SKM-1 treated with dmso at 0.1 percent for 144 hours (cell line): Measurements from ENCODE around the gene PAK1.
"Not testable (repeated sequence)": the region's sequence is repeated elsewhere in the genome, so short reads cannot be mapped to it uniquely, and the experiment has no call there.

Experiments used
- DNase-seq: peaks from one replicate; lab custom pipeline; 2025; ENCODE audit not compliant: unreplicated experiment; lab: John Stamatoyannopoulos, UW

Gene PAK1

DNA sequence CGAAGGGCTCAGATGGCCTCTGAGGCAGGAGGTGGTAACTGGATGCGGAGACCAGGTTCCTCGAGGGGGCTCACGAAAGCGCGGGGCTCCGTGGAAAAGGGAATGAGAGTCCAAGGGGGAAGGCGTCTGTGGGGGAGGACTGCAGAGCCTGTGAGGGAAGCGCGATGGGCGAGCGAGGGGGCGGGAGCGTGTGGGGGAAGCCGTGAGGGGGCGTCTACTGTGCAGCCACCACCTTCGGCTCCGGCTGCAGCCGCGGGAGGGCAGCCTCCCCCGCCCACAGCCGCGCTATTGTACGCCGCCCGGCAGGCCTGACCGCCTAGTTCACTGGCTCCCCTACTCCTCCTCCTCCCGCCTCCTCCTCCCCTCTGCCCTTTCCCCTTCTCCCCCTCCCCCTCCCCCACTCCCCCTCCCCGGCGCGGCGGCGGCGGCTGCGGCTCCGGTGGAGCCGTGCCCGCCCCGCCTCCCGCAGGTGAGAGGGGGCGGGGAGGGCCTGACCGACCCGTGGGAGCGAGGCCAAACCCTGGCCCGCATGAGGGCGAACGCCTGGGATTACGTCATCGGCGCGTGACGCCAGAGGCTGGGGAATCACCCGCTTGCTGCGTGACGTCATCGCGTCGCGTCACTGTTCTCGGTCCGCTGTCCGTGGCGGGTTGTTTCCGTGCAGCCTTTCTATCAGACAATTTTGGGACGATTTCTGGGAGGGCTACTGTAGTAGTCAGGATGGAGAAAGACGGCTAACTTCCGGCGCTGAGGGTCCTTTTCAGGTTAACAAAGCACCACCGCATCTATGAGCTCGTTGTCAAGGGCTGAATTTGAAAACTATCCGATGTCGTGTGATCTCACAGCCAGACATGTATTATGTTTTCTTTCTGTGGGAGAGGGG lies at the start of gene PAK1:
Gene PAK1 (minus strand): TSS at position 294 of the 883 bp plus-strand sequence. CDS start 81,574 bp downstream, outside the sequence.
- DNase-seq: peak; percentile 82

DNA sequence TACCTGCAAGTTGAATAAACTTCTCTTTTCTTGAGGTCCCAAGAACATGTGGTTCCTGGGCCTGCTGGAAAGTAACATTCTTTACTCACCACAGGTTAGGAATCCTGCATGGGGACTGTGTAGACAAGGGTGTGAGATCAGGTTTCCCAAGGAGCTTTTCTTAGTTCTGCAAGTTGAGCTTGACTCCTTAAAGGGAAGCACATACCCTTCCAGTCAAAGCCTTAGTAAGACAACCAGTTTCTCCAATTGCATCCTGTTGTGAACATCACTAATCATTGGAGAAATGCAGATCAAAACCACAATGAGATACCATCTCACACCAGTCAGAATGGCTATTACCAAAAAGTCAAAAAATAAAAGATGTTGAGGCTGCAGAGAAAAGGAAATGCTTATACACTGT lies 48.3 kb upstream of the PAK1 start:
- no peak for DNase-seq

DNA sequence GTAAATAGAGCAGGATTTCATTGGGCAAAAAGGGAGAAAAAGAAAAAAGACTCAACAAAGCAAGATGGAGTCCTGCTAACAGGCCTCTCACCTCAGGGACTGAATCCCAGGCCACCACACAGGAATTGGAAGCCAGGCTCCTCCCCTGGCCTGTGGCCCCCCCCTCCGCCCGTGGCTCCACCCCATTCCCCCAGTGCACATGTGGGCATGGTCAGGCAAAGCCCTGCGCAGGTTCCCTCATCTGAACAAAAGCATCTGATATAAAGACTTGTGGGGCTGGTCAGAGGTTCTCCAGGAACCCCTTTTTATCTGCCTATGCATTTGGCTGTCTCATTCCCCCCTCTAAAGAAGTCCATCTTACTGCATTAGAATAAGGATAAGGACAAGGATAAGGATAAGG lies 46.0 kb upstream of the PAK1 start:
- DNase-seq: no peak

DNA sequence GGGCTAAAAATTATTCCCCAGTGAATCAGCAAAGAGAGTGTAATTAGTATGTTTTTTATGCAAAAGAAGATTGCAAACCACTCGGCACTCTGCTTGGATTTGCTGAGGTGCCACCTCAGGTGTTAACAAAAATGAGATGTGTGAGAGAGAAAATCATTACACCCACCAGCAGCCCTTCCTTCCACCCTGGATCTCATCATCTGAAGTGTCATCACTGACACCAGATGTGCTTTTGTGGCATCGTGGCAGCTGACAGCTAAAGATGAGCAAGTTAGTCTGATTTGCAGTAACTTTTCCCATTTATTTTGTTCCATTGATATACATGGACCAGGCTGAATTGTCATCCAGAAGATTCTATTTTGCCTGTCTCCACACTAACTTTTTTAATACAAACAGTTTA lies 44.6 kb upstream of the PAK1 start:
- DNase-seq: no peak

DNA sequence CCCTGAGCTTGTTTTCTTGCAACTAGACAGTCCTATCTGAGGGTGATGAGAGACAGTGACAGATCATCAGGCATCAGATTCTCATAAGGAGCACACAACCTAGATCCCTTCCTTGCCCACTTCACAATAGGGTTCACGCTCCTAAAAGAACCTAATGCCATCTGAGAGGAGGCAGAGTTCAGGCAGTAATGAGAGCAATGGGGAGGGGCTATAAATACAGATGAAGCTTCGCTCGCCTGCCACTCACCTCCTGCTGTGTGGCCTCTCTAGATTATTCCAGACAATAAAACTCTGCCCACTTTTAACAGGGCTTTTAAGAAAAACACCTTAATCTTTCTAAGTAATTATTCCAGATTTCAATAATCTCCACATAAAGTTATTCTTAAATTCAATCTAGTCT lies 43.9 kb upstream of the PAK1 start:
- no peak for DNase-seq

DNA sequence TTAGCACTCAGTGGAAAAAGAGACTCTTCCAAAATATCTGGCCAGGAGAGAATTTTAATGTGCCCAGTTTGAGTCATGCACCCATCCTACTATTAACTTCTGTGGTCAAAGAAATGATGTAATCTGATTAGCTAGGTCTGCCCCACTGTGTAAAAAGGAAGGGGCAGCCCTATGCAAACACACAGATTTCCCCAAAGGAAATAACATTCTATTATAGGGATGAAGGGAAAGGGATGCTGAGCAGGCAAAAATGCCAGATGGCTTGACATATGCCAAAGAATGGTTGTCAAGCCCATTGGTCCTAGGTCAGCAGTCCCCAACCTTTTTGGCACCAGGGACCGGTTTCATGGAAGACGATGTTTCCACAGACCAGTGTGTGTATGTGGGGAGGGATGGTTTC lies 43.3 kb upstream of the PAK1 start:
- DNase-seq: no peak

DNA sequence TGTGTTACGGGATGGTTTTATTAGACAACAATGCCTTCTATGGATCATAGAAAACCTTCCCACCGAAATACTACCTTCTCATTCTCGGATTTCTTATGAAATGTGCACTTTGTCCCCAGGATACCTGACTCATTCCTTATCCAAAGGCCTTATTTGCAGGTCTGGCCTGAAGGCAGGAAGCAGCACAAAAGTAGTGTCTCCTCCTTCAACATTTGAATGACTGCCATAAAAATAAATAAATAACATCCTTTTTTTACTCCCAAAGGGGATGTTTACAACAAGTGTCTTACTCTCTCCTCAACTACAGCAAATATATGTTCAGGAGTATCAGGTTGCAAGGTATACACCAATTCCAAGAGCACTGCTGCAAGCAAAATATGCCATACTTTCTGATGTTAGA lies 41.6 kb upstream of the PAK1 start:
- no peak for DNase-seq

DNA sequence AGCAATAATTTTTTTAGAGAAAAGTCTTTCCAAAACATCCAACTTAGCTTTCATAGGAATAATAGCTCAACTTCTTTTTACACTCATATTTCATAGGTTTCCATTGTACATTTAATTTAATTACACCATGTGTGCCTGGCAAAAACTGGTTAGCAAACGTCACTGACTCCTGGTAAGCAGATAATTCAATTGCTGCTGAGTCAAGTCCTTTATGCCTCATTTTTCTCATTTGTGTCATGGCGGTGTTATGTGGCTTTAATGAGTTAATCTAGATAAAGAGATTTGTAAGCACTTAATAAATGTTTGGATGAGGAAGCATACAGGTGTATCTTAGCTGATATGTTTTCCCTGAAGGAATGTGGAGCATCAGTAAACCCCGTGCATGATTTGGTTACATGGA lies 41.2 kb upstream of the PAK1 start:
- DNase-seq: no peak

DNA sequence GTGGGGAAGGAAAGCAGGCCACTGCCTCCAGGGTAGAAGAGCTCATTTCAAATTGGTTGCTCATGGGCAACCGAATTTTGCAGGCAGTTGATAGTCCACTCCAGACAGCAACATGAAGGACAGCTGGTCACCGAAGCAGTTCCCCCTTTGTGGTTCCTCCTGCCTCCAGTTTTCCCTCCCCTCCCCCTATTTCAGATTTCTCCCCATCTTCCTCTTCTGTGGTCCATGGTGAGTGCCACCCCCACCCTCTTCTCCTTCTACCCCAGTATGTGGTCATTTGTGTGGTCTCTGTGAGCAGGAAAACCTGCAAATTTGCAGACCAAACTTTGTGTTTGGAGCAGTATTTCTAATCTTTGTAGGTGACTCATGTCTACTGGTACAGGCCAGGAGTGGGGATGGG lies 38.2 kb upstream of the PAK1 start:
- peak; percentile 93 for DNase-seq

DNA sequence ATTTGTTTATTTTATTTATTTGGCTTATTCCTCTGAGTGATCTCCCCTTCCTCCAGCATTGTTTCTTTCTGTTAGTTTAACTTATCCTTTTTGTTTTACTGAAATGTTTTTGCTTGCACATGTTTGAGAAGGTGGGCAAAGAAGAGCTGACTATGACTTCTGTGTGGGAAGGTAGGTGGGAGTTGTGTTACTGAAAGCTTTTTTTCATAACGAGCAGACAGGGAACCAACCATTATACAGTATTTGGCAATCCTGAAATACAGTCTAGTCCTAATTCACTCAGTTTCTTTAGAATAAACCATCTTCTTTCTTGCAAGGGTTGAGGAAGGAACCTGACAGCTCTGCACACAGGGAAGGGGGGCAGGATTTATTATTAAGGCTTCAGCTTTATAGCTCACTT lies 37.0 kb upstream of the PAK1 start:
- DNase-seq: no peak

DNA sequence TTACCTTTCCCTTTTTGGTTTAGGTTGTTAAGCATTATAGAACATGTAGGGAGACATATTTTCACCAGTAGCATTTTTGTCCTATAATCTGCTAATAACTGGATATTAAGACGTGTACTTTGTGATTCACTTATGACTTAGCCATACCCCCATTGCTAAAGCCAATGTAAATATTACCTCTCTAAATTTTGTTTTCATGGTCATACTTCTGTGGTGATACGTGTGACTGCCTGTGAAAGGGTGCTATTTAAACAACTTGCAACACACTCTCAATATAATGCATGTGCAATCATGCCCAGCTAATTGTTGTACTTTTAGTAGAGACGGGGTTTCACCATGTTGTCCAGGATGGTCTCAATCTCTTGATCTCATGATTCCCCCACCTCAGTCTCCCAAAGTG lies 36.2 kb upstream of the PAK1 start:
- DNase-seq: no peak

DNA sequence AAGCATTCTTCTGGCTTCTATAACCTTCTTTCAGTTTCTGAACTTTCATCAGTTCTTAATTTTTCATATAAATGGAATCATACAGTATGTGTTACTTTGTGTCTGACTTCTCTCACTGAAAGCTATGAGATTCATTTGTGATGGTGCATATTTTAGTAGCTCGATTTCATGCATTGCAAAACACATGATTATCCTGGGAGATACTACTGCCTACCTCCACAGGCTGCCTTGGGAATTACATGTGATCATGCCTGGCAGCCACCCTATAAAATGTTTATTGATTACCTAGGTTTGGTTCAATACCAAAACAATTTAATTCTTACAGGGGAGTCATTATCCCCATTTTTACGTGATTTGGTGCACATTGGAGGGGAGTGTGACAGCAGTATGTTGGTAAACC lies 34.1 kb upstream of the PAK1 start:
- DNase-seq: no peak

DNA sequence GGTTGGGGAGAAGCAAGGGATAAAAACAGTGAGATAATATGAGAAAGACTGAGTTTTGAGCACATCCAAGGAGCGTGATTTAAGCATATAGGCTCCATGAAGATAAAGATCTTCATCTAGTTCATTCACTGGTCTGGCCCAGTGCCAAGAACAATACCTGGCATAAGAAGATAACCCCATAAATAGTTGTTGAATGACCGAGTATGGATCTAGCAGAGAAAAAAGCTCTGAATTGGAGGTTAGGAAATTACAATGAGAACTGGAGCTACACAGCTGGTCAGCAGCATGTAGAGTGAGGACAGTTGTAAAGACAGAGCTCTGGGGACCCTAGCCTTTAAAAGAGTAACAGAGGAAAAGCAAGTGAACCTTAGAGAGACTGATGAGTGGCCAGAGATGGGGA lies 33.0 kb upstream of the PAK1 start:
- no peak for DNase-seq

DNA sequence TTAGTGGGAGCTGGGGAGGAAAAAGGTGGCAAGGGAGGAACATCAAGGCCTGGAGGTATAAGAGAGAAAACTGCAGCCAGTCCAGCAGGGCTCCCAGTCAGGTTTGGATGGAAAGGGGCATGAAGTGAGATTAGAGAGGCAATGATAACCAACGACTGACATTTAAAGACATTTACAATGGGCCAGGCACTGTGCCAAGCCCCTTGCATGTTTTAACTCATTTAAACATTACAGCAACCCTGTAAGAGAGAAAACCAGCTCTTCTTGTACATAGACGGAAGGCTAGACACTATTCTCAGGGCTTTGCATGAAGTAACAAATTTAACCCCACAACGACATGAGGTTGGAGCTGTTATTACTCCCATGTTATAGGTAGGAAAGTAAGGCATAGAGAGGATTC lies 32.1 kb upstream of the PAK1 start:
- no peak for DNase-seq

DNA sequence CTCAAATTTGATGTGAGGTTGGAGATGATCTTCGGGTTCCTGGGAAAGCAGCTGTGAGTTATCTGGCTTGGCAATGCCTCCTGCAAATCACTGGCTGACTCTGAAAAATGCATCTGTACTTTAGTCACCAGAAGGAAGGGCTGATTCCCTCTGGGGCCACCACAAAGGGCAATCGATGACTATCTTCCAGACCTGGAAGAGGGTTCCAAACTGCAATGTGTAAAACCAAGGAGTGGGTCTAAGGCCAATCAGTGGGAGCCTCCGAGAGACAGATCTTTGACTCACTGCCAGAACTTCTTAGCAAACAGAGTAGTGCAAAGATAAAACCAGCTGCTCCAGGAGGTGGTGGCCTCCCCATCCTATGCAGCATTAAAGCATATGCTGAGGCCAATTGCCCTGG lies 29.1 kb upstream of the PAK1 start:
- DNase-seq: no peak

DNA sequence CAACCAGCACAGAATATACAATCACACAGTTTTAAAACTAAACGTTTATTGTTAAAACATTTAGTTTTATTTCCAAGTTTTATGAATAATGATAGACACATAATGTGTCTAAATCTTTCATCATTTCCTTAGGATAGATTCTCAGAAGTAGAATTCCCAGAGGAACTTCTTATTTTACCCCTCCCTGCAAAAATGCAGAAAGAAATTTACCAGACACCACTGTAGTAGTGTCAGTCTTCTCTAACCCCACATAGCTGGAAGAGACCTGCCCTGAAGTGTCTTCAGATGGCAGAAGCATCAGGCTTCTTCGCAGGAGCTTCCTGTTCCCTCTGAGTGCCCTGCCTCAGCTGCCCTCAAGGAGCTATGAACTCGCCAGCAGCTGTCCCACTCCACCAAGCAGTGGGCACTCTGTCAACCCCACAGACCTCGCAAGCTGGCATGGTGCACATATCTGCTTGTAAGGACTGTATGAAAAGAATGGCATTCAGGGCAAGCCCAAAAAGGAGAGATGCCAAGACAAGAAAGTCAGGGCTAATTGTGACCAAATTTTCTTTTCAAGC lies 28.5 kb upstream of the PAK1 start:
- no peak for DNase-seq

DNA sequence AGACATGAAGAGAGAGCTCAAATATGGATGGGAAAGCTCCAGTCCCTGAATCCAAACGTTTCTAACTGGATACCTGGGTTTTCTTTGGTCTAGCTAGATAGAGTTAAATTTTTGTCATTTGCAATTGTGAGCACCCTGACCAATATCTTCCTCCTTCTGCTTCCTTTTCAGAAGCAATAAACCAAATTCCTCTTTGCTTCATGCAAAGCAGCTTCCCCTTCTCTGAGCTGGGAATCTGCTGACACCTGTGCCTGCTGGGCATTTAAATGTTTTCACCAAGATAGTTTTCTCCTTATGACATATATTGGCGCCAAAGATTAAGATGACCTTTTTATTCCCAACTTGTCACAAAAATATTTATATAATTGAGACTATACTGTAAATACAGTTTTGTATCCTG lies 27.9 kb upstream of the PAK1 start:
- peak; percentile 49 for DNase-seq

DNA sequence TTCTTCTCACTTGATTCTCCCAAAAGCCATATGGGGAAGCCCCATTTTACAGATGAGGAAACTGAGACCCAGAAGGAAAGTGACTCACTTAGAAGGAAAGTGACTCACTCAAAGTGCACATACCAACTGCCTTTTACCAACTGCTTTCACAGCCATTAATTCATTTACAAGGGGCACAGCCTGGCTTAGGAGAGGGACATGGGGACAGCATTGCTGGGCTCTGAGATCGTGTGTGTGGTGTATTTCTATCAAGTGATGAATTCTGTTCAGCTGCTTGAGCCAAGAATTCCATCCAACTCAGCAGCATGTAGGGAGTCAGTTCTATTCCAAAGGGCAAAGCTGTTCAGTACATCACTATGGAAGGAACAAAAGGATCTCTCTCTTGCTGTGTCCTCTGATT lies 23.5 kb upstream of the PAK1 start:
- no peak for DNase-seq

DNA sequence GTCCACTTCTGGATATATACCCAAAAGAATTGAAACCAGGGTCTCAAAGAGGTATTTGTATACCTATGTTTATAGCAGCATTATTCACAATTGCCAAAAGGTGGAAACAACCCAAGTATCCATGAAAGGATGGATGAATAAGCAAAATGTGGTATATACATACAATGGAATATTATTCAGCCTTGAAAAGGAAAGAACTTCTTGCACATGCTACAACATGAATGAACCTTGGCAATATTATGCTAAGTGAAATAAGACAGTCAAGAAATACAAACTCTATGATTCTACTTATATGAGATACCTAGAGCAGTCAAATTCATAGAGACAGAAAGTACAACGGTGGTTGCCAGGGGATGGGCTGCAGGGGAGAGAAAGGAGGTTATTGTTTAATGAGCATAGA lies 21.6 kb upstream of the PAK1 start:
- no peak for DNase-seq

DNA sequence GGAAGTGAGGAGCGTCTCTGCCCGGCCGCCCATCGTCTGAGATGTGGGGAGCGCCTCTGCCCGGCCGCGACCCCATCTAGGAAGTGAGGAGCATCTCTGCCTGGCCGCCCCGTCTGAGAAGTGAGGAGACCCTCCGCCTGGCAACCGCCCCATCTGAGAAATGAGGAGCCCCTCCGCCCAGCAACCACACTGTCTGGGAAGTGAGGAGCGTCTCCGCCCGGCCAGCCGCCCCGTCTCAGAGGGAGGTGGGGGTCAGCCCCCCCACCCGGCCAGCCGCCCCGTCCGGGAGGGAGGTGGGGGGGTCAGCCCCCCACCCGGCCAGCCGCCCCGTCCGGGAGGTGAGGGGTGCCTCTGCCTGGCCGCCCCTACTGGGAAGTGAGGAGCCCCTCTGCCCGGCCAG lies 16.1 kb upstream of the PAK1 start:
- not testable (repeated sequence) for DNase-seq

DNA sequence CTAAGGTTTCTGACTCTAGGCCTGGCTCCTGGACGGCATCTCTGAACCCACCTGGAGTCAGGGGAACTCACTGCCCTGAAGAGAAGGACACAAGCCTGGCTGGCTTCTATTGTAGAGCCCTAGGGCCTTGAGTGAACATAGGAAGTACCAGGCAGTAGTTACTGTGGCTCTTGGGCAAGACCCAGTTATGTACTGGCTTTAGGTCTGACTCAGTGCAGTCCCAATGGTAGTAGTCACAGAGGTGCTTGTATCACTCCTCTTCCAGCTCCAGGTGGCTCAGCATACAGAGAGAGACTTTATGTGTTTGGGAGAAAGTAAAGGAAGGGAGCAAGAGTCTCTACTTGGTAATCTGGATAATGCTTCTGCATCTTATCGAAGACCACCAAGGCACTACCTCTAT lies 13.9 kb upstream of the PAK1 start:
- DNase-seq: no peak

DNA sequence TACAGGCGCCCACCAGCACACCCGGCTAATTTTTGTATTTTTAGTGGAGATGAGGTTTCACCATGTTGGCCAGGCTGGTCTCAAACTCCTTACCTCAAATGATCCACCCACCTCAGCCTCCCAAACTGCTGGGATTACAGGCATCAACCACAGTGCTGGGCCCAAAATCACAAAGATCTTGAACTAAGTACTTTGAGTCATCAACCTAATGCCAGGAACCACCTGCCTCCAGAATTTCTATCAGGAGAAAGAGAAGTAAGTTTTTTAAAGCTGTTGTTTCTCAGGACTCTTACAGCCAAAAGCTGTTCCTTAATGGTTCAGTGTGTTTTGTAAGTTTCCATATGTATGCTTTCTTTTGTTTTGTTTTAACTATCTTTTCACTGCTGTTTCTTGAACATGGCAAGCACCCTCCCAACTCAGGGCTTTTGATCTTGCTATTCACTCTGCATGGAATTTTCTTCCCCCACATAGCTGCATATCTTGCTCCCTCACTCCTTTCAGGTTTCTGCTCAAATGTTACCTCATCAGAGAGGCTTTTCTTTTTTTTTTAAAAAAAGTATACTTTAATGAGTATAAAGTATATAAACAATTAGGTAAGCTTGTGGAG lies 6.0 kb upstream of the PAK1 start:
- DNase-seq: no peak
